Frontal cortex (tissue), 4 donors: ENCODE results near the gene CSAG3. TPM values are rescaled to one million over a fixed set of nuclear protein-coding genes. Genes with fewer than 3 reads are reported as not detected.

Source experiments
- DNase-seq, 2 donors: peaks; one replicate each; pipeline ENCODE4 v3.0.0; 2012; ENCODE audit warnings: low spot score in 2 of 2
- FAIRE-seq: peaks from 2 replicates; lab custom pipeline; 2012; peaks lifted over from hg19 to GRCh38; lab: Jason Lieb, UNC
- total RNA-seq: library from RNA; depleted of rRNA; stranded (reverse); fragments of >200 nt; gene quantifications from one replicate; pipeline ENCODE4 v1.2.3, GENCODE V29; 2014
- donor health status: control.
- donor health status: control.
- donor health status: control.

The CSAG3 gene
- total RNA-seq, 1 donor from 2014 or later, result not detected

DNA sequence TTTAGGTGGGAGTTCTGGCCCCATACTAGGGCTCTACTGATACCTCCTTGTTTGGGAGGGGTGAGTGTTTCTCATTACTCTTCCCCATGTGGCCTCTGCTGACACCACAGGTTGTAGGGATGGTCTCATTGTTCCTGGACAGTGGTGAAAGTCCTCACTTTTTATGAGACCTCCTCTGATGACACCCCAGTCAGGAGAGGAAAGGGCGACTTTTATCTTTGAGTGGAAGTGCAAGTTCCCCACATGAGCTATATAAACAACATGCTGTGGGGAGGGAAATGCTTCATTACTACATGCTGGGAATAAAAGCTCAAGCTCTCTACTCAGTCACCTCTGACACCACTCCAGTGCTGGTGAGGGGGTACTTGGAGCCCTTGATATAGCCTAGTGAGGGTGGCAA, 39.9 kb downstream of the CSAG3 start:
- no peak for DNase-seq
- no peak for FAIRE-seq

DNA sequence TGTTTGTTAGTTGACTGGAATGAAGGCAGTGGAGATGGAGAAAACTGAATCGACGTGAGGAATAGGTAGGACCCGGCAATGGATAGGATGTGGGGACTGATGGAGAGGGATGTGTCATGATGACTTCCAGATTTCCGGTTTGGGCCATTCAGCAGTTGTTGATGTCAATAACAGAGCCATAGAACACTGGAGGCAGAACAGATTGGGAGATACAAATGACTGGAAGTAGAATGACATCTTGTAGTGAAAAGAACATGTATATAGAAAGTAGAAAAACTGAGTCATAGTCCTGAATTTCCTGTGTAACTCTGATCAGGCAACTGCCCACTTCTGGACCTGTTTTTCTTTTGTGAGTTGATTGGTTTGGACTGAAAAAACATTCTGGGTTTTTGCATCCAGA, 47.0 kb downstream of the CSAG3 start:
- DNase-seq (no peak), FAIRE-seq (no peak)

Other genes with a start within 250 kb of the CSAG3 start
- gene GABRQ, start 121.3 kb upstream of the CSAG3 start, total RNA-seq, result 0.82 TPM
- not detected for gene MAGEA3, start 60.4 kb upstream of the CSAG3 start, total RNA-seq
- not detected for gene CSAG2, start 49.9 kb upstream of the CSAG3 start, total RNA-seq
- gene MAGEA2B, start 44.6 kb upstream of the CSAG3 start, total RNA-seq, result not detected
- gene CSAG1, start 25.5 kb upstream of the CSAG3 start, total RNA-seq, result not detected
- not detected for gene MAGEA12, start 25.5 kb upstream of the CSAG3 start, total RNA-seq
- gene MAGEA2, start 5.4 kb upstream of the CSAG3 start, total RNA-seq, result not detected
- gene MAGEA6, start 10.5 kb downstream of the CSAG3 start, total RNA-seq, result not detected
- gene CETN2, start 71.5 kb downstream of the CSAG3 start, total RNA-seq, result 59.5 TPM
- gene NSDHL, start 71.8 kb downstream of the CSAG3 start, total RNA-seq, result 34.2 TPM
- gene ZNF185, start 138.8 kb downstream of the CSAG3 start, total RNA-seq, result 2.4 TPM
- gene PNMA5, start 234.9 kb downstream of the CSAG3 start, total RNA-seq, result 2.4 TPM